GM21576 (cell line): Measurements from ENCODE around the gene VASH2.
A peak's percentile ranks its signal among the peaks of the same experiment; 100 is the strongest.

Source experiments
- ATAC-seq: cut with Tn5 transposase; IDR thresholded peaks from one replicate; pipeline ENCODE4 v1.9.1; 2021; ENCODE audit warnings: mild to moderate bottlenecking, moderate library complexity; ENCODE audit not compliant: unreplicated experiment

Gene VASH2

DNA sequence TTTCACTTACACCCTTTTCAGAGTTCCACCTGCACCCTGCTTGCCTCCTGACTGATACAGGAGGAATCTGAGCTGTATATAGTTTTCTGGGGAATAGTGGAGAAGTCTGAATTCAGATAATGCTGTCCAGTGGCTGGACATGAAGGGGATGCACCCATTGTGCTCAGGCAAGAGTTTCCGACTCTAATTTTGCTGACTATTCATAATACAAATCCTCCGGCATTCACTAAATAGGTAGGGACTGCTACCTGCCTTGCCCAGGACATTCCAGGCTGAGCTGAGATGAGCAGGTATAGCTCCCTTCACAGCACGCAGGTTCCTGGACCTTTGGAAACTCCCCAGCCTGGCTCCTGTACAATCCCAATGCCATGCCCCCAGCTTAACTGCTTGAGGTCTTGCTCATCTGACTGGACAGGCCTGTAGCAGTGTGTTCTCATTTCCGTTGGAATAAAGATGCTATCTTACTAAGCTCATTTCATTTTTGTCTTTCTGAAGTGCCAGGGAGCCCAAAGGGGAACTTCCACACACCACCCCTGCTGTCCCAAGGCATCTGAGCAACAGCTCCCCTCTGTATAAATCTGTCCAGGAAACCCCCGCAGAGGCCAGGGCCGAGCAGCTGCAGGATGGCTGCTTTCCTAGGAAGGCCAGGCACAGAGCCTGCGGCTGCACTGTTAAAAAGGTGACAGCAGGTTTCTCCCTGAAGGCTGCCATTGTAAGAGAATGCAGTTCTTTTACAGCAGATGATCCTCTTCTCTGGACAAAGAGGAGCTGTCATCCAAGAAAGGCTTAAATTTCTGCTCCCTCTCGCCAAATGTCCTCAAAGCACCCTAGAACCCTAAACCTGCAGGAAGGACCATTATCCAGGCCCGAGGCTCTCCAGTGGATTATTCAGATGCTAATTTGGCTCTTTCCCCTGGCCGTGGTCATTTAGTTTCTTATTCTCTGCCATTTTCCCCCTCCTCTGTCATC, 21.7 kb upstream of the VASH2 start:
- ATAC-seq, result peak; percentile 60

DNA sequence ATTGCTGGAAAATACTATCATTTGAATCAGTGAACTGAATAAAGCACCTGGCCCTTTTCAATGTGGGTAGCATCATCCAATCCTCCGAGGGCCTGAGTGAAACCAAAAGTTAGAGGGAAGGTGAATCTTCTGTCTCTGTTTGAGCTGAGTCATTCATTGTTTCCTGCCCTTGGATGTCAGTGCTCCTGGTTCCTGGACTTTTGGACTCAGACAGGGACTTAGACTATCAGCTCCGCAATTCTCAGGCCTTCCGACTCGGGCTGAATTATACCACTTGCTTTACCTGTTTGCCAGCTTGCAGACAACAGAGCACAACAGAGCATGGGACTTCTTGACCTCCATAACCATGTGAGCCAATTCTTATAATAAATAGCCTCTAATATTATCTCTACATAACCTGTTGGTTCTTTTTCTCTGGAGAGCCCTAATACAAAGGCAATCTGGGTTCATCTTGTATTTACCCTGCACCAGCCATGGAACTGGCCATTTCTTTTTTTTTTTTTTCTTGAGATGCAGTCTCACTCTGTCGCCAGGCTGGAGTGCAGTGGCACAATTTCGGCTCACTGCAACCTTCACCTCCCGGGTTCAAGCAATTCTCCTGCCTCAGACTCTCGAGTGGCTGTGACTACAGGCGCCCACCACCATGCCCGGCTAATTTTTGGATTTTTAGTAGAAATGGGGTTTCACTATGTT, 19.2 kb upstream of the VASH2 start:
- ATAC-seq, result no peak

DNA sequence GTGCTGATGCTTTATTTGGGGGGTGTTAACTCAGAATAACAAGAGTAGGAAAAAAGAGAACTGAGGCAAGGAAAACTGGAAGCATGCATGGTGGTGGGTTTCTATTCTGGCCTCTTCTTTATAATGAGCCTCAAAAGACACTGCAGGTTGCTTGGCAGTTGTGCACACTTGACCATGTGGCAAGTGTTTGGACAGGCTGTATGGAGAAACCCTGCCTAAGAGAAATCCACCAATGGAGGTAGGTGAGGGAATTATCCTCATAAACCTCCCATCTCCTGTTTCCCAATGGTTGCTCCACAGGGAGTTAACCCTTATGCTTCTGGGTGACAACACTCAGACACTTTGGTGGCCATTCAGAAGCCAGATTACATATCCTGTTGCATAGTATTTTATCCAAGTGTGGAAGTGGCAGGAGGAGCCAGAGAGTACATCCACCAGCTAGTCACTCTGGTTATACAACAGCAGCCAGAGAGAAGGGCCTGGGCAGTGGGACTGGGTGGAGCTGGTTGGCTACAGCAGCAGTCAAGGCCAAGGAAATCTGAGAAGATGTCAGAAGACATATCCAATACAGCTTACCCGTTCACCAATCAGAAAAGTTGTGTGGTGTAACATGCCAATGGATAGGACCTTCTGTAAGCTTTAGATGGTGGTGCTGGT, 16.4 kb upstream of the VASH2 start:
- no peak for ATAC-seq

DNA sequence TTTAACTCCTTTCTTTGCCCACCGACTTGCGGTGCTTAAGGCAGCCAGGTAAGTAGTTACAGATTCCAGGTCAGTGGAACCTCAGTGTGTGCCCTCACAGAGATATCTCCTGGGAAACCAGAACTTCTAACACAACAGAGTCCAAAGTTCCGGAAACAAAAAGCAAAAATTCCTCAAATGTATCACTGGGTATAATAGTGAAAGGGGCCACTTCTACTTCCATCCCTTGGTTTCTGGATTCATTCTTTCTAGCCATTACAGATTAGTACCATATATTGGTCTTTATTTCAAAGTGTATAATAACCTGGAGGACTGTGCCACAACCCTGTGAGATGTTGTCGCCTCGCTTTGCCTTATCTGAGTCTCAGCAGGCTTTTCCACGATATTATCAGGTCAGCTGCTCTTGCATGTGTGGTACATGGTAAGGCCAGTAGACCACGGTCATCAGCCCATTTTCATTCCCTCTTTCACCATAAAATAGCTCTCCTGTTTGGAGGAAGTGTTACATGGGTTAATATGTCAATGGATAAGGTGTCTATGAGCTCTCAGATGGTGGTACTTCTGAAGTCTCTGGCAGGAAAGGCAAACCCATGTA, 14.9 kb upstream of the VASH2 start:
- no peak for ATAC-seq

DNA sequence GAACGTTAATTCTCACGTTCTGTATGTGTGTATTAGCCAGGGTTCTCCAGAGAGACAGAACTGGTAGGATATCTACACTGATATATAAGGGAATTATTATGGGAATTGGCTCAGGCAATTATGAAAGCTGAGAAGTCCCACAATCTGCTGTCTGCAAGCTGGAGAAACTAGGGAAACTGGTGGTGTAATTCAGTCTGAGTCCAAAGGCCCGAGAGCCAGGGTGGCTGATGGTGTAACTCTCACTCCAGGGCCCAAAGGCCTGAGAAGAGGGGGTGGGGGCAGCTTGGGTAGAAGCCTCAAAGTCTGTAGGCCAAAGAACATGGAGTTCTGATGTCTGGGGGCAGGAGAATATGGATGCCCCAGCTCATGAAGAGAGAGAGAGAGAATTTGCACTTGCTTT, 13.3 kb upstream of the VASH2 start:
- ATAC-seq, result no peak

DNA sequence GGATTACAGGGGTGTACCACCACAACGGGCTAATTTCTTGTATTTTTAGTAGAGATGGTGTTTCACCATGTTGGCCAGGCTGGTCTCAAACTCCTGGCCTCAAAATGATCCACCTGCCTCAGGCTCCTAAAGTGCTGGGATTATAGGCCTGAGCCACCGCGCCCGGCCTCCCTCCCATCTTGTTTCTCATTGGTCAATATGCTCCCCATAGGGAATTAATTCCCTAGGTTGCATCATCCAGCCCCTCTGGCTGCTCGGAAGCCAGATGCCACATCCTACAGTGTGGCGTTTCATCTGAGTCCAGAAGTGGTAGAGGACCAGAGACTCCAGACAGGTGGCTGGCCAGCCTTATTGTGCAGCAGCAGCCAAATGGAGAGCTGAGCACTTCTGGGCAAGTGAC, 11.5 kb upstream of the VASH2 start:
- no peak for ATAC-seq

DNA sequence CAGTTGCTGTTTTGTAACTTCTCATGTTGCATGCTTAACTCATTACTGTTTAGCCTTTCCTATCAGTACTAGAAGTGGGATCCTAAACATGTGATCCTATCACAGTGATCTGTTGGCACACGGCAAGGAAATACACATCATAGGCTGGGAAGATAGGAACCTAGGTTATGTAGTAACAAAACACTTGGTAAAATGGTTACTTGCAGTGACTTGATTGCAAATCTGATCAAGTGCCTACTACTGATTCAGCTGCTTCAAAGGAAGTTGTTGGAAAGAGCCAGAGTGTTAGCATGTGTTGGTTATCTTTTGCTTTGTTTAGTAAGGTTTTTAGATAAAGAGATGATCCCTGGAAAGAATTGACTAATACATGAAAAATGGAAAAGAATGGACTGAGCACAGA, 8.9 kb upstream of the VASH2 start:
- ATAC-seq, result no peak

DNA sequence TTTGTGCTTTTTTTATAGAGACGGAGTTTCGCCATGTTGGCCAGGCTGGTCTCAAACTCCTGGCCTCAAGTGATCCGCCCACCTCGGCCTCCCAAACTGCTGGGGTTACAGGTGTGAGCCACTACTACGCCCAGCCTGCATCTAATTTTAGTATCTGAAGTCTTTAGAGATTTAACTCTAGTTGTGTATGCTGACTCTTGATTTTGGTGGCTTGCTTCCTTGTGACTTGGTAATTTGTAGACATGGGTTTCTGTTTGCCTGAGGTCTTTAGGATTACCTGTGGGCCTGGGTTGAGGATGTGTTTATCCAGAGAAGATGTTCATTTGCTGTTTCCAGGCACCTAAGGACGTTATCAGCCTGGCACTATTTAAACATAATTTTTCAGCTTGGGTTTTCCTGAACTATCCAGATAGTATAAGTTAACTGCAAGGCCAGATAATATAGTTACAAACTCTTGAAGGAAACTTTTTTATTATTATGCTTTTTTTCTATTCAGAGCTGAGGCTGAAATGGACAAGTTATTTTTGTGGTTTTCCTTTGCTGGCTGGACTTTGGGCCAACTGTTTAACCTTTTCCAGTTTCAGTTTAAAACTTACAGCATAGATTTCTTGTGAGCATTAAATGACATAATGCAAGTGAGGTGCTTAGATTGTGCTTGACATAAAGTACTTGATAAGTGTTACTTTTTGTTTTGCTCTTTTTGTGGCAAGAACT, 7.5 kb upstream of the VASH2 start:
- no peak for ATAC-seq

DNA sequence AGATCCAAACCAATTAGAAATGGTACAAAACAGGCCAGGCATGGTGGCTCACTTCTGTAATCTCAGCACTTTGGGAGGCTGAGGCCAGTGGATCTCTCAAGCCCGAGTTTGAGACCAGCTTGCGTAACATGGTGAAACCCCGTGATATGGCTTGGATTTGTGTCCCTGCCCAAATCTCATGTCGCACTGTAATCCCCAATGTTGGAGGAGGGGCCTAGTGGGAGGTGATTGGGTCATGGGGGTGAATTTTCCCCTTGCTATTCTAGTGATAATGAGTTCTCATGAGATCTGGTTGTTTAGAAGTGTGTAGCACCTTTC, 7.0 kb upstream of the VASH2 start:
- ATAC-seq, result no peak

DNA sequence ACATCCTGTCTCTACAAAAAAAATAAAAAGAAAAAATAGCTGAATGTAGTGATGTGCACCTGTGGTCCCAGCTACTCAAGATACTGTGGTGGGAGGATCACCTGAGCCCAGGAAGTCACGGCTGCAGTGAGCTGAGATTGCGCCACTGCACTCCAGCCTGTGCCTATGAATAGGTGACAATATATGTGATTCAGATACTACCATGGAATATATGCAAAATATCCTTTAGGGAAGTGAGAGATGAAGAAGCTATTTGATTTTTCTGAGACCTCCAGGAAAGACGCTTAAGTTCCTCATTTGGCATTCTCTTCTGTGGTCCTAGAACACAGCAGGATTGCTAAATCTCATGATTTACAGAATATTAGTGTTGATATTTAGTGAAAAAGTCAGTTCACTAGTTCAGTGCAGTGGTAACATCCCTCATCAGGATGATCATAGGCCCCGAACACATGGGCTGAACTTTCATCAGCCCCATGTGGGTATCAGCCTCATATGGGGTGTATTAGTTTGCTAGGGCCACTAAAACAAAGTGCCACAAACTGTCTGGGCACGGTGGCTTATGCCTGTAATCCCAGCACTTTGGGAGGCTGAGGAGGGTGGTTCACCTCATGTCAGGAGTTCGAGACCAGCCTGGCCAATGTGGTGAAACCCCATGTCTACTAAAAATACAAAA, 6.0 kb upstream of the VASH2 start:
- ATAC-seq, result peak; percentile 48

DNA sequence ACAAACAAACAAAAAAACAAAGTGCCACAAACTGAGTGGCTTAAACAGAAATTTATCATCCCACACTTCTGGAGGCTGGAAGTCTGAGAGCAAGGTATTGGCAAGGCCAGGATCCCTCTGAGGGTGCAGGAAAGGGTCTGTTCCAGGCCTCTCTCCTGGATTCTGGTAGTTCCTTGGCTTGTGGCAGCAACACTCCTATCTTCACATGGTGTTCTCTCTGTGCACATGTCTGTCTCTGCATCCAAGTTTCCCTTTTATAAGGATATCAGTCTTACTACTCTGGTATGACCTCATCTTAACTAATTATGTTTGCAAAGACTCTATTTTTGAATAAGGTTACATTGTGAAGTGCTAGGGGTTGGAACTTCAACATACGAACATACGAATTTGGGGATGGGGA, 5.3 kb upstream of the VASH2 start:
- no peak for ATAC-seq

DNA sequence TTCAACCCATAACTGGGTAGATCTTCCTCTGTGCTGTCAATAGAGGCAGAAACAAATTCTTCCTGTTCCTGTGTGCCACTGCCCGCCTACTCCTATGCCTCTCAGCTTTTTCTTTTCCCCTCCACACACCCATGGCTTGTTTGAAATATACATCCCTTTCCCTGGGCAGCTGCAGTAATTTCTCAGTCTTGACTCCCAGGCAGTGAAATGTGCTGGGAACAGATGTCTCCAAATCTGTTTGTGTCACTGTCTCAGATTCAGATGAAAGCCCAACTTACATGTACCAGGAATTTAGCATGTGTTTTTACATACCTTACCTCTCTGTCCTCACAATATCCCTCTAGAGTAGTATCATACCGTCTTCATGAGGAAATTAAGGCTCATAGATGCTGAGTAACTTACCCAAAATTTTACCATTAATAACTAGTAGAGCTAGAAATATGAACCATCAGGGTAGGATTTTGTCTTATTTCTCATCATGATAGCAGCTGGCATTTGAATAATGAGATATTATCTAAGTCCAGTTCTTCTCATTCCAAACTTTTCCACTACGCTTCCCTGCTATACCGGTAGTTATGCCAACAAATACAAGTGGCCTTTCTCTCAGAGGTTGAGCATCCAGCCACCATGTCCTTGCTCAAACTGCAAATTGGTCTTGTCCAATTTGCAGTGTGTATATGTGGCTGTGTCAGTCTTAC, 4.7 kb upstream of the VASH2 start:
- no peak for ATAC-seq

DNA sequence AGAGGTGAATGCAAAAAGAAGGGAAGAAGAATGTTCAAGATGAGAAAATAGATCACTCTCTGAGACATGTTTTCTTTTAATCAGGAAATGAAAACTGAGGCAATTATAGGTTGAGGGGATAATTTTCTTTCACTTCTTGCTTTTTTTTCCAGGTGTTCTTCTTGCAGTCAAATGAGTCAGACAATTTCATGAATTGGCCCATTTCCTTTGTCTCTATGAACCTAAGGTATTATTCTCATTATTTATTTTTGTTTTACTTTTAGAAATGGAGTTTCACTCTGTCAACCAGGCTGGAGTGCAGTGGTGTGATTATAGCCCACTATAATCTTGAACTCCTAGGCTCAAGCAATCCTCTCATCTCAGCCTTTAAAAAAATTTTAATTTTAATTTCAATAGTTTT, 3.5 kb upstream of the VASH2 start:
- ATAC-seq, result no peak

DNA sequence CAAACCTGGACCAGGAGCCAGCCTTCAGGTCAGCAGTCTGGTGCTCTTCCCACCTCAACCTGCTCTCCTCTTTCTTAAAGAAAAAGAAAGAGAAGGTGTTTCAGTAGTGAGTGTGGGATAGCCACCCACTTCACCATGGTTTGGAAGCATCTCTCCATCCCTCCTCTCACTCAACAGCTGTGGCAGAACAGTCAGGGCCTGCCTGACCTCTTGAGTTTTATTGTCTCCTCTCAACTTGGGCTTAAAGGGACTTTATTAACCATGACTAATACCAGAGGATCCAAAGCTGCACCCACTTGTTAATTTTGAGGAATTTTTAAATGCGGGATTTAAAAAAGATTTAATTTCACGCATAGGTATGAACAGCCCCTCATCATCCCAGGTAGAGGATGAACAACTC, 570 bp upstream of the VASH2 start:
- no peak for ATAC-seq

DNA sequence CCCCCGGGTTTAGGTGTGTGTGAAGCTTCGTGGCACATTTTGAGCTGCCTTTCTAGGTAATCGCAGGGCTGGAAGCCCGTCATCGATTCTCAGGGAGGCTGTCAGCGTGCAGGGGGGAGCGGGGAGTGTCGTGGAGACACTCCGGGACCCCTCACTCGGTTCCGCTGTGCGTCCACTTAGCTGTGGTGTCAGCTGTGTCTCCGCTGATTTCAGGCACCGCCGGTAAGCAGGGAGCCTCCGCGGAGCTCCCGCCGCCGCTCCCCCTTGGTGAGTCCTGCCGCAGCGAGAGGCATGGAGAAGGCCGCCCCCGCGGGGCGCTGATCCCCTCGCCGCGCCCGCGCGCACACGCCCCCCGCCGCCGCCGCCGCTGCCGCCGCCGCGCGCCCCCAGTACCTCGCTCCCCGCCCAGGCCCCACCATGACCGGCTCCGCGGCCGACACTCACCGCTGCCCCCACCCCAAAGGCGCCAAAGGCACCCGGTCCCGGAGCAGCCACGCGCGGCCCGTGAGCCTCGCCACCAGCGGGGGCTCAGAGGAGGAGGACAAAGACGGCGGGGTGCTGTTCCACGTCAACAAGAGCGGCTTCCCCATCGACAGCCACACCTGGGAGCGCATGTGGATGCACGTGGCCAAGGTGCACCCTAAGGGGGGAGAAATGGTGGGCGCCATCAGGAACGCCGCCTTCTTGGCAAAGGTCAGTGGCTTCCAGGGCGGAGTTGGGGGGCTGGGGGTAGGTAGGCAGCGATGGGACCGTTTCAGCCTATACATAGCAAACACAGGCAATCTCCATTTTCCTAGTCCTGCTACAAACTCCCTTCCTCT, 995 bp downstream of the VASH2 start:
- no peak for ATAC-seq

DNA sequence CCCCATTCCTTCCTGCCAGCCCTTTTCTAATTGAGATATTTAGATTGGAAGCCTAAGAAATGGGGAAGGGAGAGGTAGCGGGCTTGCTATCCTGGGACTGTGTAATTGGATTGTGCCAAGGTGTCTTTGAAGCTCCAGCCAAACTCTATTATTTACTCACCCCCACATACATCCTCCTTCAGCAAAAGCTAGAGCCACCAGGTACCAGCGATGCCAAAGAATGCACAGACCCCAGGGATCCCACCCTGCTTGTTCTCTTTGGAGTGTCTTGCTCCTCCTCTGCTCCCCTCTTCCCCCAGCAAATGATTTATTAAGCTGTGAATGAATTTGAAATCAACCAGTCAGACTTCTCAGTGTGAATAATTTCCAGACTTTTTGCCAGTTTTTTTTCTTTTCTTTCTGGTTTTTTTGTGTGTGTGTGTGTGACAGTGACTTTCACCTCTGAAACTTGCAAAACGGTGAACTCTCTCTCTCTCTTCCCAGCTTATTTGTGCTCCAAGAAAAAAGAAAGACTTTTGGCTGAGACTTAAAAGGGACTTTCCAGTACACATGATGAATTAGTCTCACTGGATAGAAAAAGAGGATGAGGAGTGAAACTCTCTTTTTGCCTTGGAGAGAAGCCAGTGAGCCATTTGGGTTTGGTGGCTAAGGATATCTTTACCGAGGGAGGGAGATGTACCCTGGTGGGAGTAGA, 1.8 kb downstream of the VASH2 start:
- ATAC-seq, result no peak

DNA sequence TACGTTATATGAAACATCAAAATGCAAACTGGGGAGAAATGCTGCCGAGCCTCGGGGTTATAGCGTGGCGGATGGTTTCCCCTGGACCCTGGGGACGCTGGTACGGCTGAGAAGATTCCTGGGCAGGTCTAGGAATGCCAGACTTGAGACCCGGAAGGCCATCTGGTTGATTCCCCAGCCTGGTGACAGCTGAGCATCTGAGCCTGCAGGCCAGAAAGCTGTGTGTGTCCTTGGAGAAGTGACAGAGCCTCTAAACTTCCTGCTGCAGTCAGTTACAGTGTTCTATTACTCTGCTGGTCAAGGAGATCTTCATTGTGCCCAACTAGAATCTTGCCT, 2.3 kb downstream of the VASH2 start:
- no peak for ATAC-seq

DNA sequence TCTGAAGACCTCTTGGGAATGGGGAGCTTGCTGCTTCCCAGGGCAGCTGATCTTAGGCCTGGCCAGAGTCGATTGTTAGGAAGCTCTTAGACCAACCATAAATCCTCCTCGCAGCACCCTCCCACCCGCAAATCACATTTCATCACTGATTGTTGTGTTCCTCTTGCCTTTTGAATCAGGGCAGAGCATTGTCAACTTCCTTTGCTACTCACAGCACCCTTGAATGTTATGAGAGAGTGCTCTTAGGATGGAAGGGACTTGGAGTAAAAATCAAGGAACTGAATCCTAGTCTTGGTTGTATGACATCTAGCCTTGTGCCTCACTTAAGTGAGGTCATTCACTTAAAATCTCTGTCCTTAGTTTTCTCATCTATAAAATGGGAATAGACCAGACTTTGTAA, 3.0 kb downstream of the VASH2 start:
- no peak for ATAC-seq
